Neural cell (in vitro differentiated cells): Measurements from ENCODE around the gene SLC35A2. TPM values are rescaled to one million over a fixed set of nuclear protein-coding genes. Genes with fewer than 3 reads are reported as not detected.

Experiments used
- H2AFZ ChIP-seq: fragments of 200-600, 300-800 bp; sonication (generic), shearing (Covaris generic); 2 replicates; pipeline ENCODE4 v1.6.0; 2014; ENCODE audit warnings: low read depth, mild to moderate bottlenecking, antibody characterized with exemption, low read length, moderate library complexity
- H3F3A ChIP-seq: fragments of 200-600 bp; shearing (Covaris generic); 2 replicates; pipeline ENCODE4 v1.6.1; 2016; ENCODE audit warnings: mild to moderate bottlenecking, moderate library complexity, mixed read lengths, antibody characterized with exemption, low read length; ENCODE audit not compliant: insufficient read depth, poor library complexity, severe bottlenecking
- H3K27ac ChIP-seq: fragments of 200-600, 300-800 bp; sonication (generic), shearing (Covaris generic); 2 replicates; pipeline ENCODE4 v1.5.1; 2014; ENCODE audit warnings: mild to moderate bottlenecking, low read length, moderate library complexity
- H3K27me3 ChIP-seq: fragments of 300-800, 200-600 bp; sonication (generic), shearing (Covaris generic); 2 replicates; pipeline ENCODE4 v1.6.0; 2014; ENCODE audit warnings: mild to moderate bottlenecking, low read depth, low read length, moderate library complexity; ENCODE audit not compliant: insufficient read depth
- H3K36me3 ChIP-seq: fragments of 300-800, 200-600 bp; sonication (generic), shearing (Covaris generic); 2 replicates; pipeline ENCODE4 v1.5.1; 2014; ENCODE audit warnings: mild to moderate bottlenecking, antibody characterized with exemption, low read length, moderate library complexity; ENCODE audit not compliant: insufficient read depth
- H3K4me2 ChIP-seq: fragments of 300-800, 200-600 bp; sonication (generic), shearing (Covaris generic); 2 replicates; pipeline ENCODE4 v1.6.0; 2014; ENCODE audit warnings: mild to moderate bottlenecking, low read length
- H3K4me3 ChIP-seq: fragments of 300-800, 200-600 bp; sonication (generic), shearing (Covaris generic); 2 replicates; pipeline ENCODE4 v1.5.1; 2014; ENCODE audit warnings: mild to moderate bottlenecking, low read length, moderate library complexity
- H3K79me2 ChIP-seq: fragments of 200-600 bp; shearing (Covaris generic); replicated peaks from 2 replicates; pipeline ENCODE4 v1.6.0; 2014; ENCODE audit warnings: mild to moderate bottlenecking, low read length, moderate library complexity; ENCODE audit not compliant: insufficient read depth
- H3K9ac ChIP-seq: fragments of 300-800, 200-600 bp; sonication (generic), shearing (Covaris generic); 2 replicates; pipeline ENCODE4 v1.6.1; 2016; ENCODE audit warnings: mild to moderate bottlenecking, low read length, mixed read lengths
- H3K9me2 ChIP-seq: fragments of 200-600 bp; shearing (Covaris generic); 2 replicates; pipeline ENCODE4 v1.6.1; 2016; ENCODE audit warnings: mild to moderate bottlenecking, low read length, mixed read lengths; ENCODE audit not compliant: insufficient read depth
- H3K9me3 ChIP-seq: fragments of 200-600, 300-800 bp; sonication (generic), shearing (Covaris generic); 2 replicates; pipeline ENCODE4 v1.6.1; 2016; ENCODE audit warnings: mild to moderate bottlenecking, mixed run types, low read length, moderate library complexity, mixed read lengths
- H4K20me1 ChIP-seq: fragments of 200-600 bp; shearing (Covaris generic); 2 replicates; pipeline ENCODE4 v1.6.1; 2016; ENCODE audit warnings: mild to moderate bottlenecking, mixed run types; ENCODE audit not compliant: insufficient read depth
- CTCF ChIP-seq: fragments of 450-650 bp; IDR thresholded peaks from 2 replicates; pipeline ENCODE4 v1.5.1; 2014; ENCODE audit warnings: antibody characterized with exemption, mild to moderate bottlenecking, moderate library complexity; ENCODE audit not compliant: poor library complexity, severe bottlenecking
- EP300 ChIP-seq: fragments of 450-650 bp; conservative IDR thresholded peaks from 2 replicates; pipeline ENCODE4 v1.6.1; 2014; ENCODE audit warnings: antibody characterized with exemption, mild to moderate bottlenecking, moderate library complexity; ENCODE audit not compliant: poor library complexity, severe bottlenecking
- EZH2 ChIP-seq: fragments of 200-600, 300-800 bp; shearing (Covaris generic), sonication (generic); IDR thresholded peaks from 2 replicates; pipeline ENCODE4 v1.6.1; 2014; ENCODE audit warnings: antibody characterized with exemption, low read length, borderline replicate concordance, mild to moderate bottlenecking; ENCODE audit not compliant: insufficient read depth, poor library complexity, severe bottlenecking
- MXI1 ChIP-seq: fragments of 450-650 bp; conservative IDR thresholded peaks from 2 replicates; pipeline ENCODE4 v1.6.1; 2014; ENCODE audit warnings: antibody characterized with exemption, mild to moderate bottlenecking; ENCODE audit not compliant: poor library complexity, severe bottlenecking
- POLR2AphosphoS5 ChIP-seq: IDR thresholded peaks from 2 replicates; pipeline ENCODE4 v1.6.1; 2012
- RAD21 ChIP-seq: fragments of 450-650 bp; conservative IDR thresholded peaks from 2 replicates; pipeline ENCODE4 v1.6.1; 2014; ENCODE audit warnings: antibody characterized with exemption, mild to moderate bottlenecking, moderate library complexity
- REST ChIP-seq: IDR thresholded peaks from 2 replicates; pipeline ENCODE4 v1.6.1; 2012; ENCODE audit warnings: borderline replicate concordance
- SMC3 ChIP-seq: fragments of 450-650 bp; conservative IDR thresholded peaks from 2 replicates; pipeline ENCODE4 v1.6.1; 2014; ENCODE audit warnings: antibody characterized with exemption, mild to moderate bottlenecking, moderate library complexity; ENCODE audit not compliant: poor library complexity
- TAF1 ChIP-seq: IDR thresholded peaks from 2 replicates; pipeline ENCODE4 v1.6.1; 2012; ENCODE audit warnings: low read depth
- polyA plus RNA-seq: library from polyadenylated mRNA; depleted of rRNA; stranded (reverse); fragments of >200 nt; gene quantifications from 2 replicates; pipeline ENCODE4 v1.2.3, GENCODE V29; 2014

Gene SLC35A2
- polyA plus RNA-seq, 1 donor from 2014 or later, result 20.7 TPM

GRCh38 chrX:48958635-48959094 is 47.2 kb upstream of the SLC35A2 start:
- Histone ChIP-seq H3K36me3 (no peaks in the 10 kb centered on the region), H2AFZ (no peak overlapping the region), H3K9ac (peak overlapping the region; percentile 87), H3K4me2 (no peak overlapping the region), H3K4me3 (peak overlapping the region; percentile 76), H3F3A (no peaks in the 10 kb centered on the region), H3K9me3 (no peaks in the 10 kb centered on the region), H3K9me2 (no peaks in the 10 kb centered on the region), H4K20me1 (no peaks in the 10 kb centered on the region), H3K27ac (peak overlapping the region; percentile 96), H3K27me3 (no peaks in the 10 kb centered on the region), H3K79me2 (peaks cover 25% of the 10 kb centered on the region)
- no peak for TF ChIP-seq EP300
- TF ChIP-seq RAD21, result peak; percentile 9
- no peak for TF ChIP-seq TAF1
- no peak for TF ChIP-seq MXI1

GRCh38 chrX:48957827-48958634 is 46.6 kb upstream of the SLC35A2 start:
- Histone ChIP-seq H3K9ac (peak overlapping the region; percentile 87), H4K20me1 (no peaks in the 10 kb centered on the region), H3F3A (no peaks in the 10 kb centered on the region), H3K27me3 (no peaks in the 10 kb centered on the region), H3K79me2 (peaks cover 25% of the 10 kb centered on the region), H3K4me2 (no peak overlapping the region), H3K9me3 (no peaks in the 10 kb centered on the region), H3K27ac (peak overlapping the region; percentile 96), H3K36me3 (no peaks in the 10 kb centered on the region), H3K4me3 (peak overlapping the region; percentile 76), H3K9me2 (no peaks in the 10 kb centered on the region), H2AFZ (peak overlapping the region; percentile 40)
- TF ChIP-seq MXI1, result peak; percentile 33
- no peak for TF ChIP-seq EZH2
- TF ChIP-seq REST, result peak; percentile 57
- TF ChIP-seq SMC3, result no peak
- TF ChIP-seq RAD21, result no peak
- peak; percentile 83 for TF ChIP-seq EP300
- peak; percentile 79 for TF ChIP-seq POLR2AphosphoS5
- TF ChIP-seq TAF1, result no peak
- TF ChIP-seq CTCF, result no peak
